Subcutaneous abdominal adipose tissue (tissue), 5 donors: ENCODE measurements around the gene TTC39B.
"Not testable (repeated sequence)": the region's sequence is repeated elsewhere in the genome, so short reads cannot be mapped to it uniquely, and the experiment has no call there.

Experiments
- H3K27ac ChIP-seq: one replicate; pipeline ENCODE4 v1.7.0; 2013; ENCODE audit warnings: low read depth, mild to moderate bottlenecking, inconsistent platforms, low read length, moderate library complexity
- H3K27me3 ChIP-seq, 5 donors: one replicate each; pipeline ENCODE4 v1.7.0; 2013; ENCODE audit warnings: low read length in 5 of 5, inconsistent platforms in 1 of 5; ENCODE audit not compliant: control insufficient read depth in 5 of 5, insufficient read depth in 4 of 5
- H3K36me3 ChIP-seq, 5 donors: one replicate each; pipeline ENCODE4 v1.7.0; 2013; ENCODE audit warnings: low read length in 5 of 5; ENCODE audit not compliant: control insufficient read depth in 5 of 5, insufficient read depth in 5 of 5
- H3K4me1 ChIP-seq, 5 donors: one replicate each; pipeline ENCODE4 v1.7.0; 2013; ENCODE audit warnings: low read length in 5 of 5, mild to moderate bottlenecking in 3 of 5, moderate library complexity in 1 of 5; ENCODE audit not compliant: control insufficient read depth in 5 of 5, insufficient read depth in 5 of 5
- H3K4me3 ChIP-seq, 5 donors: one replicate each; pipeline ENCODE4 v1.7.0; 2013; ENCODE audit warnings: low read length in 5 of 5, low read depth in 1 of 5
- H3K9ac ChIP-seq, 5 donors: one replicate each; pipeline ENCODE4 v1.7.0; 2013; ENCODE audit warnings: low read length in 5 of 5, mild to moderate bottlenecking in 4 of 5, moderate library complexity in 3 of 5
- H3K9me3 ChIP-seq, 5 donors: one replicate each; pipeline ENCODE4 v1.7.0; 2013; ENCODE audit warnings: low read length in 5 of 5; ENCODE audit not compliant: control insufficient read depth in 5 of 5
- donor health status: healthy.
- donor health status: healthy.
- donor health status: healthy.
- donor health status: healthy.
- donor health status: healthy.

The TTC39B gene

DNA sequence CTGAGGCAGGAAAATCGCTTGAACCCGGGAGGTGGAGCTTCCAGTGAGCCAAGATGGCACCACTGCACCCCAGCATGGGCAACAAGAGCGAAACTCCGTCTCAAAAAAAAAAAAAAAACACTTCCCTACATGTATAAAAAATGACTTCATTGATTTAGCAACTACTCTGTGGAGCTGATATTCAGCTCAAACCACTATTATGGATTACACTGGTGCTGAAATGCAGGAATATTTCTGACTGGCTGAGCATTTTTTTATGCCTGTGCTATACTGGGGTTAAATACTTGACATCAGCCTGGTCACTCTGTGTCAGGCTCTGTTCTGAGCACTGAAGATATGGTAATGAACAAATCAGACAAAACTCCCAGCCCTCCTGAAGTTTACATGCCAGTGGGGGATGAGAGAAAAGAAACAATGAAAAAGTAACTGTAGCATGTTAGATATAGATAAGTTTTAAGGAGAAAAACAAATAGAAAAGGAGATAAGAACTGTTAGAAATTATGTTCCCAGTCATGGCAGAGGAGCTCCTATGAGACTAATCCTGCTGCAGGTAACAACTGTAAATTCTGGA lies 22.6 kb upstream of the TTC39B start:
- Histone ChIP-seq H3K4me1 (peaks cover 0 to 1% (median 0%) of the 10 kb centered on the region in 5 donors), H3K27me3 (no peaks in the 10 kb centered on the region), H3K9me3 (peaks cover 0 to 5% (median 0%) of the 10 kb centered on the region in 5 donors), H3K36me3 (no peaks in the 10 kb centered on the region), H3K4me3 (no peak overlapping the region), H3K9ac (no peak overlapping the region), H3K27ac (no peak overlapping the region)

DNA sequence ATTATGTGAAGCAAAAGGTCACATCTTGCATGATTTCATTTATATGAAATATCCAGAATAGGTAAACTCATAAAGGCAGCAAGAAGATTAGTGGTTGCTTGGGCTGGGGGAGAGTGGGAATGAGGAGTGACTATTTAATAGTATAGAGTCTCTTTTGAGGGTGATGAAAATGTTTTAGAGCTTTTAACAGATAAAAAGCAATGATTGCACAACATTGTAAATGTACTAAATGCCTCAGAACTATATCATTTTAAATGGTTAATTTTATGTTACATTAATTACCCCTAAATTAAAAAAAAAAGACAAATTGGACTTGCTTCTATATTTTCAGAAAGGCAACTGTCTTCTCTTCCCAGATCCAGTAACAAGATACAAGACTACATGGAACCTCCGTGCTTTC lies 21.9 kb upstream of the TTC39B start:
- H3K27ac ChIP-seq = no peak overlapping the region
- H3K9ac ChIP-seq = no peak overlapping the region

DNA sequence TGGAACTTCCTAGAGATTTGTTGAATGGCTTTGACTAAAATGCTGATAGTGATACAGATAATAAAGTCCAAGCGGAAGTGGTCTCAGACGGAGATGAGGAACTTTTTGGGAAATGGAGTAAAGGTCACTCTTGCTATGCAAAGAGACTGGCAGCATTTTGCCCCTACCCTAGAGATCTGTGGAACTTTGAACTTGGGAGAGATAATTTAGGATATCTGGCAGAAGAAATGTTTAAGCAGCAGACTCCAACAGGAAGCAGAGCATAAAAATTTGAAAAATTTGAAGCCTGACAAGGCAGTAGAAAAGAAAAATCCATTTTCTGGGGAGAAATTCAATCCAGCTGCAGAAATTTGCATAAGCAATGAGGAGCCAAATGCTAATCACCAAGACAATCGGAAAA lies 15.7 kb upstream of the TTC39B start:
- not testable (repeated sequence) for H3K27me3 ChIP-seq, H3K36me3 ChIP-seq, H3K4me1 ChIP-seq, H3K27ac ChIP-seq, H3K4me3 ChIP-seq, H3K9me3 ChIP-seq, H3K9ac ChIP-seq

More for the DNA sequence above, 21.9 kb upstream of the TTC39B start:
- Histone ChIP-seq H3K27me3 (no peaks in the 10 kb centered on the region), H3K4me3 (no peak overlapping the region), H3K9me3 (peaks cover 0 to 5% (median 0%) of the 10 kb centered on the region in 5 donors), H3K4me1 (no peaks in the 10 kb centered on the region), H3K36me3 (no peaks in the 10 kb centered on the region)

DNA sequence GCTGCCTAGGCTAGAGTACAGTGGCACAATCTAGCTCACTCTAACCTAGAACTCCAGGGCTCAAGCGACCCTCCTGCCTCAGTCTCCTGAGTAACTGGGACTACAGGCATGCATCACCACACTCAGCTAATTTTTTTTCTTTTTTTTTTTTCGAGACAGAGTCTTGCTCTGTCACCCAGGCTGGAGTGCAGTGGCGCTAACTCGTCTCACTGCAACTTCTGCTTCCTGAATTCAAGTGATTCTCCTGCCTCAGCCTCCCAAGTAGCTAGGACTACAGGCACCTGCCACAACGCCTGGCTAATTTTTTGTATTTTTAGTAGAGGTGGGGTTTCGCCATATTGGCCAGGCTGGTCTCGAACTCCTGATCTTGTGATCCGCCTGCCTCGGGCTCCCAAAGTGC lies 12.6 kb upstream of the TTC39B start:
- not testable (repeated sequence) for H3K9ac ChIP-seq, H3K9me3 ChIP-seq, H3K27ac ChIP-seq, H3K4me1 ChIP-seq, H3K27me3 ChIP-seq, H3K4me3 ChIP-seq, H3K36me3 ChIP-seq

DNA sequence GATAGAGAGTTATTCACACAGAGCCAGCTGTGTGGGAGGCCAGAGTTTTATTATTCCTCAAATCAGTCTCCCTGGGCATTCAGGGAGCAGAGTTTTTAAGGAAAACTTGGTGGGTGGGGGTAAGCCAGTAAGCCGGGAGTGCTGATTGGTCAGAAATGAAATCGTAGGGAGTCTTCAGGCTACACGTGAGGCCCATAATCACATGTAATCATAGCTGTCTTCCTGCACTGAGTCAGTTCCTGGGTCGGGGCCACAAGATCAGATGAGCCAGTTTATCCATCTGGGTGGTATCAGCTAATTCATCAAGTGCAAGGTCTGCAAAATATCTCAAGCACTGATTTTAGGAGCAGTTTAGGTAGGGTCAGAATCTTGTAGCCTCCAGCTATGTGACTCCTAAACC lies 10.8 kb upstream of the TTC39B start:
- no peaks in the 10 kb centered on the region for H3K4me1 ChIP-seq
- H3K27ac ChIP-seq = no peak overlapping the region
- H3K9ac ChIP-seq = no peak overlapping the region
- no peaks in the 10 kb centered on the region for H3K27me3 ChIP-seq
- H3K9me3 ChIP-seq = no peaks in the 10 kb centered on the region
- H3K4me3 ChIP-seq = no peak overlapping the region
- H3K36me3 ChIP-seq = no peaks in the 10 kb centered on the region

DNA sequence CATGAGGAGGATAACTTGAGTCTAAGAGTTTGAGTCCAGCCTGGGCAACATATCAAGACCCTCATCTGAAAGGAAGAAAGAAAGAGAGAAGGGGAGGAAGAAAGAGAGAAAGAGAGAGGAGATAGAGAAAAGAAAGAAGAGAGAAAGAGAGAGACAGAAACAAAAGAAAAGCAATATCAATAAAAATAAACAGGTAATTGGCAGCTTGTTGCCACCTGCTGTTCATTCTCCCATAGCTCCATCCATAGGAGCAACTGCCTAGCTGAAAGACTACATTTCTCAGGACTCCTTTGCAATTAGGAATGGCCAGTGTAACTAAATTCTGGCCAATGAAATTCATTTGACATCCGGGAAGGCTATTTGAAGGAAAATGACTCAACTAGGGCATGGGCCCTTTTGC lies 4.6 kb upstream of the TTC39B start:
- Histone ChIP-seq H3K36me3 (no peaks in the 10 kb centered on the region), H3K9ac (no peak overlapping the region), H3K27me3 (no peaks in the 10 kb centered on the region), H3K27ac (no peak overlapping the region), H3K9me3 (no peaks in the 10 kb centered on the region), H3K4me1 (peaks cover 0 to 8% (median 5%) of the 10 kb centered on the region in 5 donors), H3K4me3 (no peak overlapping the region)

DNA sequence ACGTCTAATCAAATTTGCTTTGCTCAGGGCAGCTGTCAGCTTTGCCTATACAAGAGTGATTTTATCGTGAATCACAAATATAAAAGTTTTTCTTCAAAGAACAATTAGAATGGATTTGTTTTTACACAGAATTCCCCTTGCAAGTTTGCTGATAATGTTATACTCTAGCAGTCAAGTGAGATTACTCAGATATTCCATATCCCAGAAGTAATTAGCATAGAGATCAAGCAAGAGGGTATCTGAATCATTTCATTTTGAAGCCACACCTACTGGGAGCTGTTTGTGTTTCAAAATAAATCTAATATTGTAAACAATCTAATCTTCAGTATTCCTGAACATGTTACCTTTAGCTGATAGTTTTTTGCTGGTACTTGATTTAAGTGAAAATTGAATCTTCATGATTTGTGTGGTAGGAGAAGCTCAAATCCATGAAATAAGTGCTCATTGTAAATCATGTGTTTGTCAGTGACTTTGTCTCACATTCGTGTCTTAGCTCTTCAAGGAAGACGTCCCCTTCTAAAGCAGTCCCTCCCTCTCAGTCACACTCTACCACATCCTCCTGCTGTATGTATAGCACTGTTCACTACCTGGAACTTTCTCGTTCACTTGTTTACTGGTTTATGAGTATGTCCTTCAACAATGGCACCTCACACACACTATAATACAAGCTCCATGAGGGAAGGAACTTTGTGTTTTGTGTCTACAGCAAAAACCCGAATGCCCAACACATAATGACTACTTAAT lies 3.3 kb upstream of the TTC39B start:
- Histone ChIP-seq H3K27me3 (no peaks in the 10 kb centered on the region), H3K27ac (no peak overlapping the region)

DNA sequence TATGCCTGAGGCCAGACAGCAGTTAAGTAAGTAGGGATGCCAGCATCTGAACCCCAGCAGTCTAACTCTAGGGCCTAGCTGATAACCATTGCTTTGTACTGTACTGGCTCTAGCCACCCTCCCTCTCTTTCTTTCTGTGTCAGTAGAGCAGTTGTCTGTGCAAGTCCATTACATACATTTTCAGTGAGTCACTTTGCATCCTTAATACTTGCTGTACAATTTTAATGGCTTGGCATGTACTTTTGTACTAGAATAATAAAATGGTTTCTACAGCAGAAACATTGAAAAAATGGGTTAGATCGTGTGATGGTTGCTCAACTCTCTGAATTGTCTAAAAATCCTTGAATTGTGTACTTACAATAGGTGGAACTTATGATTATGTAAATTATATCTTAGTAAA lies 1.5 kb upstream of the TTC39B start:
- Histone ChIP-seq H3K27me3 (no peaks in the 10 kb centered on the region), H3K27ac (no peak overlapping the region), H3K9me3 (no peaks in the 10 kb centered on the region), H3K4me3 (no peak overlapping the region), H3K4me1 (peaks cover 3 to 22% (median 17%) of the 10 kb centered on the region in 5 donors), H3K36me3 (no peaks in the 10 kb centered on the region), H3K9ac (no peak overlapping the region)

More for the DNA sequence above, 3.3 kb upstream of the TTC39B start:
- no peak overlapping the region for H3K4me3 ChIP-seq
- no peak overlapping the region for H3K9ac ChIP-seq
- H3K9me3 ChIP-seq = no peaks in the 10 kb centered on the region
- H3K36me3 ChIP-seq = no peaks in the 10 kb centered on the region
- peaks cover 3 to 22% (median 17%) of the 10 kb centered on the region in 5 donors for H3K4me1 ChIP-seq

DNA sequence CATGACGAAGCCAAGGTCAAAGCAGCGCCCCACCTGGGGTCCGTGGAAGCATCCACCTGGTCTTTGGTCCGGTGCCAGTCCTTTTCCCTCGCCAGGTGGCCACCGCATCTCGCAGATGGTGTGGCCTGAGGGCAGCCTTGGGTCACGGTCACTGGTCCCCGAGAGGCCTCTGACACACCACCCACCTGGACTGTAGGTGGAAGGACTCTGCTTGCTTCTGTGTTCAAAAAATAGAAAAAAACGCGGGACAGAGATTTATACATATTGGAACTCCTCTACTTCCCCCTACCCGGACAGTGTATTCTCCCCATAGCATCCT lies 466 bp upstream of the TTC39B start:
- H3K36me3 ChIP-seq = no peaks in the 10 kb centered on the region
- H3K4me1 ChIP-seq = peaks cover 3 to 22% (median 17%) of the 10 kb centered on the region in 5 donors
- H3K27me3 ChIP-seq = no peaks in the 10 kb centered on the region
- H3K4me3 ChIP-seq = peak overlapping the region; percentile 53 to 92 (median 90)
- H3K9ac ChIP-seq = peak overlapping the region in 1 of 5 donors; percentile 85
- no peaks in the 10 kb centered on the region for H3K9me3 ChIP-seq
- no peak overlapping the region for H3K27ac ChIP-seq

DNA sequence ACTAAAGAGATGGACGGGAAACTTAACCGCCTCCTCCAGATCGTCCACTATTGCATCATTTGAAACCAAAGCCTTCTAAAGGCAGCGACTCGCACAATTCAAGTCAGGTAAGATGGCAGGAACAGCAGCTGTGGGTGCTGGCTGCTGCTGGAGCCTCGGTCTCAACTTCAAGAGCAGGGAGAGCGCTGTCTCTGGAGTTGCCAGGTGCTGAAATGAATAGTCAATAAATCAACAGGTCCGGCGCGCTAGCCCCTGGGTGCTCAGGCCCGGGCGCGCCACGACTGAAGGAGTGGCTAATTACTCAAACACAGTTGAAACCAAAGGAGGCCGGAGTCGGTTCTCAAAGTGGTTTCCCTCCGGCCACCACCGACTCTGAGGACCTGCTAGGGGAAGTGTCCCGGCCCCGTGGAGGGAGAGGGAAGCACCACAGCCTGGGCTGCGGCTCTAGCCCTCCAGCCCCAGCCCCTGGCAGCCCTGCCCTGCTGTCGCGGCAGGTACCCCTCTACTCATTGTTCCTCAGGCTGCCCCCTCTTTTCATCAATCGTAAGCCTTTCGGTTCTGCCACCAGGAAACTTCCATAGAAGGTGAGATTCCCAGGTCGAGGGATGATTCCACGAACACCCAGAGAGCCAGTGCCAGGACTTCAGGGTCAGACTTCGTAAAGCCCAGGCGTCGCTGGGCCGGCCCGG lies 804 bp downstream of the TTC39B start:
- peak overlapping the region in 4 of 5 donors; percentile 81 to 85 (median 84) for H3K9ac ChIP-seq
- no peaks in the 10 kb centered on the region for H3K27me3 ChIP-seq
- H3K9me3 ChIP-seq = no peaks in the 10 kb centered on the region
- H3K27ac ChIP-seq = peak overlapping the region; percentile 55
- no peaks in the 10 kb centered on the region for H3K36me3 ChIP-seq
- peak overlapping the region; percentile 70 to 92 (median 90) for H3K4me3 ChIP-seq
- H3K4me1 ChIP-seq = peaks cover 3 to 22% (median 17%) of the 10 kb centered on the region in 5 donors
